GM23338 (cell line): Measurements from ENCODE around the gene MEGF8.

Experiments
- CTCF ChIP-seq, 2 experiments: fragments of 200-600 bp in 1 of 2; sonication (generic) in 1 of 2; conservative IDR thresholded peaks; 2 replicates each; pipeline versions ENCODE4 v1.5.1 to v1.6.1; 2016 to 2017; ENCODE audit warnings: antibody characterized with exemption in 2 of 2, low read depth in 2 of 2, mild to moderate bottlenecking in 2 of 2, moderate library complexity in 1 of 2
- EZH2 ChIP-seq: fragments of 200-600 bp; sonication (generic); IDR thresholded peaks from one replicate; pipeline ENCODE4 v1.8.0; 2017; ENCODE audit warnings: antibody characterized with exemption, mild to moderate bottlenecking, low read depth; ENCODE audit not compliant: unreplicated experiment
- JUNB ChIP-seq: IDR thresholded peaks from one replicate; pipeline ENCODE4 v1.6.1; 2016; ENCODE audit warnings: antibody characterized with exemption; ENCODE audit not compliant: unreplicated experiment
- POLR2AphosphoS5 ChIP-seq: IDR thresholded peaks from 2 replicates; pipeline ENCODE4 v1.6.1; 2016; ENCODE audit warnings: antibody characterized with exemption, low read depth

GRCh38 chr19:42370068-42370520 lies 44.7 kb downstream of the MEGF8 start:
- TF ChIP-seq CTCF (conservative IDR thresholded peaks at IDR 0.05; ENCODE audit: low read depth in 2 of 2), result peak; percentile 48 to 71
- no peak for TF ChIP-seq JUNB
- TF ChIP-seq EZH2, result no peak
- TF ChIP-seq POLR2AphosphoS5, result peak; percentile 59
